GM18861 (cell line): ENCODE measurements around the gene C8A.

Source experiments
- ATAC-seq: cut with Tn5 transposase; IDR thresholded peaks from one replicate; pipeline ENCODE4 v1.9.1; 2021; ENCODE audit not compliant: unreplicated experiment

The C8A gene

DNA sequence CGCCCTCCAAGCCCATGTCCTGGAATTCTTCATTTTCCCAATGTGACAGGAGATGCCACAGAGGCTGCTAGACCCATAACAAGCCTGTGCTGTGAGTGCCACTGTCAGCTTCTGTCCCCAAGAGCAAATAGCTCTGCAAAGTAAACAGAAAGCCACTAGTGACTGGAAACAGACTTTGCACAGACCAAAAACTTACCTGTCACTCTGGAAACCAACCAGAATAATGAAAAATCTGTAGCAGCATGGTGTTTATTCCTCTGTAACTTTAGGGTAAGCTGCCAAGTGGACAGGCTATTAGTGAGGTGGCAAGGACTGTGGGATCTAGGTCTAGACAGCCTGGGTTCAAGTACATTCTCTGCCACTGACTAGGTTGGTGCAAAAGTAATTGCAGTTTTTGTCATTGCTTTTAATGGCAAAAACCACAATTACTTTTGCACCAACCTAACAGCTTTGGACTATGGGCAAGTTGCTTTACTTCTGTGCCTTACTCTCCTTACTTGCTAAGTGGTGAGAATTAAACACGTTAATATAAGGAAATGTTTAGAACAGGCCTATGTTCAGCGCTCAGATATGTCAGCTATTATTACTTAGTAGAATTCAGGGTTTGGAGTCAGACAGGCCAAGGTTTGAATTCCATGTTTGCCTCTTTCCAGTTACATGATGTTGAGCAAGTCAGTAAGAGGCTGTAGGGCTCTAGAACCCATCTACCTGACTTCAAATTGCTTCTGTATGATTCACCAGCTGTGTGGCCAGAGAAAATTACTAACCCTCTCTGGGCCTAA, 111.5 kb downstream of the C8A start, which contains the start of gene C8B:
TSS of gene C8B (minus strand) at position 100 of the 782 bp plus-strand sequence. CDS start at position 33, 67 bp downstream.
- ATAC-seq, result no peak

DNA sequence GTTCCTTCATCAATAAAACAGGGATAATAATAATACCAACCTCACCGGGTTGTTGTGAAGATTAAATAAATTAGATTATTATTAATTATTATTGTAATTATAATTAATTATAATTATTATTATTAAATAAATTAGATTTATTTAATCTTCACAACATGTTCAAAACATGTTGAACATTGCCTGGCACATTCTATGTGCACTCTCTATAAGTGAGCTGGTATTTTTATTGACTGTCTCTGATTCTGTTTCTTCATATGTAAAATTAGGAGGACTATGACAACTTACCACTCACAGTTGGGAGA, 112.1 kb downstream of the C8A start:
- no peak for ATAC-seq

- ATAC-seq, result no peak
These were observed 112.8 kb downstream of the C8A start for GRCh38 chr1:56967355-56967754.
